Psoas muscle (tissue), 8 donors: Measurements from ENCODE around the gene MBD5. TPM values are rescaled to one million over a fixed set of nuclear protein-coding genes. Genes with fewer than 3 reads are reported as not detected.

ENCODE experiments used
- ATAC-seq, 4 donors: fragments of 200-7000 bp; cut with Tn5 transposase; one replicate each; pipeline ENCODE4 v1.9.1; 2020; ENCODE audit warnings: moderate library complexity in 3 of 4, mild to moderate bottlenecking in 2 of 4
- DNase-seq, 2 donors: peaks; one replicate each; pipeline ENCODE4 v3.0.0-alpha.2; 2020
- H3K27ac ChIP-seq: fragments of 200-600 bp; one replicate; pipeline ENCODE4 v1.8.0; 2022
- H3K27me3 ChIP-seq, 3 donors: fragments of 200-600 bp in 1 of 3; one replicate each; pipeline versions ENCODE4 v1.6.1 to v1.8.0; 2013 to 2022; ENCODE audit warnings: low read length in 2 of 3, mild to moderate bottlenecking in 2 of 3, moderate library complexity in 1 of 3; ENCODE audit not compliant: insufficient read depth in 3 of 3
- H3K36me3 ChIP-seq, 2 donors: fragments of 200-600 bp in 1 of 2; one replicate each; pipeline versions ENCODE4 v1.6.1 to v1.8.0; 2013 to 2022; ENCODE audit warnings: low read depth in 1 of 2, mild to moderate bottlenecking in 1 of 2, moderate library complexity in 1 of 2; ENCODE audit not compliant: insufficient read depth in 1 of 2
- H3K4me1 ChIP-seq: fragments of 200-600 bp; one replicate; pipeline ENCODE4 v1.8.0; 2022
- H3K4me3 ChIP-seq: fragments of 200-600 bp; one replicate; pipeline ENCODE4 v1.8.0; 2022; ENCODE audit warnings: mild to moderate bottlenecking
- H3K9me3 ChIP-seq: fragments of 200-600 bp; one replicate; pipeline ENCODE4 v1.8.0; 2022
- WGBS, 3 donors: extraction: QIAGEN DNeasy Blood & Tissue Kit; methylation state at CpG; one replicate each; pipeline versions ENCODE4 v1.1.6 to v1.1.7; 2013; 5-methylcytosine and 5-hydroxymethylcytosine counted together
- intact Hi-C, 2 donors: fragments of 100-400 bp; cut with DNase I; formaldehyde crosslinking; loops; one replicate each; pipeline versions ENCODE4 v1.11.0 to v1.14.2; 2022
- polyA plus RNA-seq, 3 donors: library from polyadenylated mRNA; stranded (reverse); fragments of 200-250 nt; gene quantifications; one replicate each; pipeline ENCODE4 v1.2.3, GENCODE V29; 2013
- total RNA-seq, 4 donors: library from RNA; stranded (reverse); fragmentation: NEBNext Ultra II Directional in 2 of 4; extraction: Animal tissue kit (Norgen Biotek cat#: 25700) in 2 of 4; gene quantifications; one replicate each; pipeline versions ENCODE4 v1.2.1 to v1.2.4, GENCODE V29; 2021 to 2023
- TF ChIP-seq, protein P1 (sequence below): fragments of 200-600 bp; IDR thresholded peaks from one replicate; pipeline ENCODE4 v1.8.0; 2022; ENCODE audit warnings: antibody characterized with exemption
- donor health status: healthy with polysubstance abuse.
- donor health status: DM: no; HTN: no; CAD: no; lungs with moderate emphysema.
- donor health status: Bipolar disorder and iron deficiency.
- donor health status: healthy.
- donor health status: DM: yes; HTN: yes; CAD: no.
- donor health status: DM: no; HTN: no; CAD: no.
- donor health status: DM: no; HTN: no; CAD: no.
- donor health status: DM: yes; HTN: yes; CAD: no.

MBD5 gene
- total and polyA plus RNA-seq, 7 donors = 3.2 to 36.5 (median 17.5) TPM

DNA sequence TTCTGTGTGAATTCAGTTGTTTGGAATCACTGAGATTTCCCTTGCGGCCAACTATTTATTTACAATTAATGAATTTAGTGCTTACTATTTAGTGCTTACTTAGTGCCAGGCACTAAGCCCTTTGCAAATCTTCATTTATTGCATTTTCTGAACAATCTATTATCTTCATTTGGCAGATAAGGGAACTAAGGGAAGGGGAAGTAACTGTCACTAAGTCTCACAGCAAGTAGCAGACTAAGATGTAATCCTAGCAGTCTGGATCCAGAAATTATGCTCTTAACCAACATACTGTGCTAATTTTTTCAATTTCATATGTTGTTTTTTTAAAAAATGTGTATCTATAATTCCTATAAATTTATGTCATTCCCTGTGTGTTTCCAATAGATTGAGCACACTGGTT, 409.2 kb downstream of the MBD5 start:
- no peaks in the 10 kb centered on the region for H3K27me3 ChIP-seq
- H3K36me3 ChIP-seq = no peaks in the 10 kb centered on the region
- no peak for ATAC-seq
- WGBS, 3 donors = 97 to 100% (median 100%) methylated on average over 1 of the region's 1 CpG
- no peaks in the 10 kb centered on the region for H3K4me1 ChIP-seq
- TF ChIP-seq, protein P1, sequence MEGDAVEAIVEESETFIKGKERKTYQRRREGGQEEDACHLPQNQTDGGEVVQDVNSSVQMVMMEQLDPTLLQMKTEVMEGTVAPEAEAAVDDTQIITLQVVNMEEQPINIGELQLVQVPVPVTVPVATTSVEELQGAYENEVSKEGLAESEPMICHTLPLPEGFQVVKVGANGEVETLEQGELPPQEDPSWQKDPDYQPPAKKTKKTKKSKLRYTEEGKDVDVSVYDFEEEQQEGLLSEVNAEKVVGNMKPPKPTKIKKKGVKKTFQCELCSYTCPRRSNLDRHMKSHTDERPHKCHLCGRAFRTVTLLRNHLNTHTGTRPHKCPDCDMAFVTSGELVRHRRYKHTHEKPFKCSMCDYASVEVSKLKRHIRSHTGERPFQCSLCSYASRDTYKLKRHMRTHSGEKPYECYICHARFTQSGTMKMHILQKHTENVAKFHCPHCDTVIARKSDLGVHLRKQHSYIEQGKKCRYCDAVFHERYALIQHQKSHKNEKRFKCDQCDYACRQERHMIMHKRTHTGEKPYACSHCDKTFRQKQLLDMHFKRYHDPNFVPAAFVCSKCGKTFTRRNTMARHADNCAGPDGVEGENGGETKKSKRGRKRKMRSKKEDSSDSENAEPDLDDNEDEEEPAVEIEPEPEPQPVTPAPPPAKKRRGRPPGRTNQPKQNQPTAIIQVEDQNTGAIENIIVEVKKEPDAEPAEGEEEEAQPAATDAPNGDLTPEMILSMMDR = no peak
- no peak overlapping the region for H3K4me3 ChIP-seq
- H3K27ac ChIP-seq = no peak overlapping the region
- intact Hi-C loops = no loop called here
- H3K9me3 ChIP-seq = peaks cover 6% of the 10 kb centered on the region
- no peak for DNase-seq

DNA sequence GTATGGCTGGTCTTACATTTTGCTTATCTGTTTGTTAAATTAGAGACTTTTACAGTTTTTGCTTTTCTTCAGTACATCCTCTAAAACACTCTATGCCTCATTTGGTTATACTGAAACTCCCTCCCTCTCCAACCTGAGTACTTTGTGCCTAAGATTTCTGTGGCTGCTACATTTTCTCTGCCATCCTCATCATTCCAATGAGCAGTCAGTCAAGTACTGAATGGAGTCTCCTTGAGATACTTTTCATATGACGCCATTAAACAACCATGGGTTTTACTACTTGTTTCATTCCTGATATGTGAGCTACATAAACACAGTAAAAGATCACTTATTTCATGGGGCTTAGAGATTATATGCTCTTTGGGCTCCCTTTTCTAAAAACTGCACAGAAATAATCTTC, 427.0 kb downstream of the MBD5 start:
- intact Hi-C loops = no loop called here
- Histone ChIP-seq H3K9me3 (no peaks in the 10 kb centered on the region), H3K4me3 (no peak overlapping the region), H3K27ac (no peak overlapping the region), H3K36me3 (no peaks in the 10 kb centered on the region), H3K4me1 (no peaks in the 10 kb centered on the region), H3K27me3 (no peaks in the 10 kb centered on the region)
- TF ChIP-seq, protein P1 = no peak
- WGBS, 3 donors = 70 to 83% (median 80%) methylated on average over 1 of the region's 1 CpG
- ATAC-seq (no peak), DNase-seq (no peak)

DNA sequence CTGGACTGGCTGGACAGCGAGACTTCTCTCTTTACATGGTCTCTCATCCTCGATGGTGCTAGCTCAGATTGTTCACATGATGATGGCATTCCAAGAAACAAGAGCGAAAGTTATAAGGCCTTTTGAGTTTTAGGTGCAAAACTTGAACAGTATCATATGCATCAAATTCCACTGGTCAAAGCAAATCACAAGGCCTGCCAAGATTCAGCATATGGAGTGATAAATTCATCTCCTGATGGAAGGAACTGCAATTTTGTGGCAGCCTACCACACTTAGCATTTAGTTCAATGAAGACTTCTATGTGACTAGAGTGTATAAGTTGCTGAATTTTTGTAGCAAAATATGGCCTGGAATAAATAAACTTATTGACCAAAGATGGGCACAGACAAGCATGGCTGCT, 429.6 kb downstream of the MBD5 start:
- 86 to 90% (median 89%) methylated on average over 3 of the region's 3 CpGs for WGBS, 3 donors
- intact Hi-C loops = no loop called here
- Histone ChIP-seq H3K27me3 (no peaks in the 10 kb centered on the region), H3K36me3 (no peaks in the 10 kb centered on the region), H3K27ac (no peak overlapping the region), H3K4me1 (no peaks in the 10 kb centered on the region), H3K9me3 (no peaks in the 10 kb centered on the region), H3K4me3 (no peak overlapping the region)
- no peak for DNase-seq
- no peak for ATAC-seq
- TF ChIP-seq, protein P1 = no peak

DNA sequence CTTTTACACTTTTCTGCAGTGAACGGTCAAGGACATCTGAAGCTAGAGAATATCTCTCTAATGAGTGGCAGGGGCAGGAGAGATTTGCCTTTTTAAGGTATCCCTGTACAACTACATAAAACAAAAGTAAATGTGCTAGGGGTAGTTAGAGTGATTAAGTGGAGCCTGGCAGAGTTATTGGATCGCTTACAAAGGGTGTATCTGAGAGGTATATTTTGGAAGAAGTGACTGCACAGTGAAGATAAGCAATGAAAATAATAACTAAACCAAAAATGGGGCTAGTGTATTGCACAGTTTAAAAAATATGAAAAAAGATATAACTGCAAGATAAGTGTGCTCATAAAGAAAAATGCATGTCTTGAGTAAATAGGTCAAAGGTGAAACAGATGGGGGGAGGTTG, 430.2 kb downstream of the MBD5 start:
- DNase-seq (no peak), ATAC-seq (no peak)
- H3K36me3 ChIP-seq = no peaks in the 10 kb centered on the region
- TF ChIP-seq, protein P1 = no peak
- H3K9me3 ChIP-seq = no peaks in the 10 kb centered on the region
- no peaks in the 10 kb centered on the region for H3K4me1 ChIP-seq
- intact Hi-C loops = no loop called here
- H3K4me3 ChIP-seq = no peak overlapping the region
- no peak overlapping the region for H3K27ac ChIP-seq
- WGBS, 3 donors = 90 to 95% (median 92%) methylated on average over 2 of the region's 2 CpGs
- H3K27me3 ChIP-seq = no peaks in the 10 kb centered on the region

DNA sequence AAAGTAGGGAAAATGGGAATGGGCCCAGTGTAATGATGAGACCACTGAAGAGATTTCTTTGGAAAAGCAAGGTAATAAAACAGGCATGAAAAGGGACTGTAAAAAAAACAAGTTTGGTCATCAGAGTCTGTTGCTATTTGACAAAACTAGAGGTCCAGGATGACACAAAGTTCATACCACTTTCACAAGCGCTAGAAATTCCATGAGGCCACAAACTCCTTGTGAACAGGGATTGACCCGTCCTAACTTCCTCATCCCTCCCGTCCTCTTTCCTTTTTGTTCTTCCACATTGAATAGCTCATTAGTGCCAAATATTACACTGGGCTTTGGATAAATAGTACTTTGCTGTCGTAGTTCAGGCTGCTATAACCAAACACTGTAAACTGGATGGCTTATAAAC, 434.9 kb downstream of the MBD5 start:
- no peak for DNase-seq
- H3K4me1 ChIP-seq = no peaks in the 10 kb centered on the region
- ATAC-seq = no peak
- H3K27me3 ChIP-seq = no peaks in the 10 kb centered on the region
- 85 to 88% (median 88%) methylated on average over 4 of the region's 4 CpGs for WGBS, 3 donors
- TF ChIP-seq, protein P1 = no peak
- no peak overlapping the region for H3K27ac ChIP-seq
- H3K36me3 ChIP-seq = no peaks in the 10 kb centered on the region
- H3K4me3 ChIP-seq = no peak overlapping the region
- no peaks in the 10 kb centered on the region for H3K9me3 ChIP-seq
- intact Hi-C loops = no loop called here
